DND-41 (cell line): ENCODE data around the gene C9orf78.

Experiments used
- ATAC-seq: fragments of 200-7000 bp; cut with Tn5 transposase; 3 replicates; pipeline ENCODE4 v1.9.1; 2021; ENCODE audit warnings: low read depth; ENCODE audit not compliant: insufficient read depth
- DNase-seq: peaks from one replicate; pipeline ENCODE4 v3.0.0-alpha.2; 2020
- H2AFZ ChIP-seq: 2 replicates; pipeline ENCODE4 v1.6.0; 2012; ENCODE audit warnings: low read depth, low read length
- H3K27ac ChIP-seq: 2 replicates; pipeline ENCODE4 v1.5.1; 2012; ENCODE audit warnings: low read length, inconsistent platforms
- H3K27me3 ChIP-seq: fragments of 200-600 bp; sonication (generic); 2 replicates; pipeline ENCODE4 v1.6.0; 2012; ENCODE audit warnings: low read length, mild to moderate bottlenecking, inconsistent platforms; ENCODE audit not compliant: insufficient read depth, poor library complexity
- H3K36me3 ChIP-seq: 2 replicates; pipeline ENCODE4 v1.5.1; 2012; ENCODE audit warnings: low read length, inconsistent platforms; ENCODE audit not compliant: insufficient read depth
- H3K4me1 ChIP-seq: 2 replicates; pipeline ENCODE4 v1.5.1; 2012; ENCODE audit warnings: mild to moderate bottlenecking, low read length; ENCODE audit not compliant: insufficient read depth
- H3K4me2 ChIP-seq: 2 replicates; pipeline ENCODE4 v1.6.0; 2012; ENCODE audit warnings: mild to moderate bottlenecking, moderate library complexity, low read length, inconsistent platforms; ENCODE audit not compliant: insufficient read depth
- H3K4me3 ChIP-seq, 2 experiments: fragments of 200-600 bp in 1 of 2; shearing (Covaris generic) in 1 of 2; 2 replicates each; pipeline ENCODE4 v1.5.1; 2012 to 2016; ENCODE audit warnings: inconsistent platforms in 2 of 2, low read length in 2 of 2, mild to moderate bottlenecking in 2 of 2, low read depth in 1 of 2, moderate library complexity in 1 of 2
- H3K79me2 ChIP-seq: 2 replicates; pipeline ENCODE4 v1.6.0; 2012; ENCODE audit warnings: low read length, inconsistent platforms; ENCODE audit not compliant: insufficient read depth
- H3K9ac ChIP-seq: 2 replicates; pipeline ENCODE4 v1.6.0; 2012; ENCODE audit warnings: low read depth, mild to moderate bottlenecking, inconsistent platforms, low read length, moderate library complexity
- H3K9me3 ChIP-seq: 2 replicates; pipeline ENCODE4 v1.5.1; 2012; ENCODE audit warnings: low read length, moderate library complexity, mild to moderate bottlenecking, inconsistent platforms; ENCODE audit not compliant: insufficient read depth, severe bottlenecking
- H4K20me1 ChIP-seq: 2 replicates; pipeline ENCODE4 v1.6.0; 2012; ENCODE audit warnings: low read length; ENCODE audit not compliant: insufficient read depth
- CTCF ChIP-seq: IDR thresholded peaks from 2 replicates; pipeline ENCODE4 v1.5.1; 2012; ENCODE audit warnings: borderline replicate concordance, low read length, moderate library complexity, mild to moderate bottlenecking; ENCODE audit not compliant: poor library complexity, severe bottlenecking; ENCODE audit errors: extremely low read depth
- EZH2 ChIP-seq: IDR thresholded peaks from 3 replicates; pipeline ENCODE4 v1.6.1; 2012; ENCODE audit warnings: borderline replicate concordance, low read depth, mild to moderate bottlenecking, moderate library complexity, low read length, inconsistent platforms; ENCODE audit not compliant: severe bottlenecking

The C9orf78 gene

DNA sequence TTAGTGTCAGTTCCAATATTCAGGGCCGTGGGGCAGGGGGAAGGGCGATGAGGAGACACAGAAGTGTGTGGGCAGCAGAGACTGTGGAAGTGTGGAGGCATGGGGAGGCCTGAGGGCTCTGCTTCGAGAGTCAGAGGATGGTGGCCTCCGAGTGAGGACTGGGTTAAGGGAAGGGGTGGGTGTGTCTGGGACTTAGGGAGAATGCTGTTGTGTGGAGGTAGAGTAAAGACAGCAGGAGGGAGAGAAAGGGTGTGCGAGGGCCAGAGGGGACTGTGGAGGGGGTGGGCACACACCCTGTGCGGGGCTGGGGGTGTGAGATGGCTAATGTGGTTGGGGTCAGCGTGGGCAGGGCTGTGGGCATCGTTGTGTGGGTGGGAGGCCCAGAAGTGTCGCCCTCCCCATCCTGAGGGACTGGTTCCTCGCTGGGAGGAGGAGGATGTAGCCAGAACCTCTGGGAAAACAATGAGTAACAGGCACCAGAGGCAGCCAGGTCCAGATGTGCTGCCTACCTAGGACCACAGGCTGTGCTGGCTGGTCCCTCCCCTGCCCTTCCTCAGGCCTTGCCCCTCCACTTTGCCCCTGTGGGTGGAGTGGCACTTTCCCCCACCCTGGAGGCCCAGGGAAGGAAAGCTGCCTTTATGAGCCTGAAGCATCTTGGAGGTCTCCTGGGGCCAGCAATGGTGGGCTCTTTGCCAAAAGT lies 4.4 kb upstream of the C9orf78 start:
- Histone ChIP-seq H3K79me2 (peaks cover 63% of the 10 kb centered on the region), H3K27ac (no peak overlapping the region), H3K4me2 (no peak overlapping the region), H4K20me1 (peaks cover 2% of the 10 kb centered on the region), H3K36me3 (peaks cover 17% of the 10 kb centered on the region), H3K9ac (no peak overlapping the region), H3K4me3 (no peak overlapping the region), H2AFZ (no peak overlapping the region), H3K9me3 (no peaks in the 10 kb centered on the region), H3K4me1 (peaks cover 19% of the 10 kb centered on the region), H3K27me3 (no peaks in the 10 kb centered on the region)
- TF ChIP-seq EZH2 (no peak), CTCF (no peak)
- no peak for ATAC-seq
- no peak for DNase-seq

- no peak overlapping the region for H3K9ac ChIP-seq
- H3K36me3 ChIP-seq, result peaks cover 17% of the 10 kb centered on the region
- H3K9me3 ChIP-seq, result no peaks in the 10 kb centered on the region
- H3K4me2 ChIP-seq, result no peak overlapping the region
- peaks cover 3% of the 10 kb centered on the region for H4K20me1 ChIP-seq
- no peak for ATAC-seq
- no peaks in the 10 kb centered on the region for H3K27me3 ChIP-seq
- H3K4me1 ChIP-seq, result peaks cover 25% of the 10 kb centered on the region
- no peak overlapping the region for H2AFZ ChIP-seq
- TF ChIP-seq CTCF, result no peak
- TF ChIP-seq EZH2, result no peak
- no peak overlapping the region for H3K27ac ChIP-seq
- no peak overlapping the region for H3K4me3 ChIP-seq
- H3K79me2 ChIP-seq, result peaks cover 70% of the 10 kb centered on the region
- no peak for DNase-seq
Measured at GRCh38 chr9:129838707-129839259, 3.7 kb upstream of the C9orf78 start.

- Histone ChIP-seq H3K9ac (peak overlapping the region; percentile 64), H2AFZ (no peak overlapping the region), H3K9me3 (no peaks in the 10 kb centered on the region), H3K4me3 (peak overlapping the region; percentile 66 to 91; a peak in 3 of 4 replicates), H3K27me3 (no peaks in the 10 kb centered on the region), H3K4me1 (peaks cover 31% of the 10 kb centered on the region), H3K36me3 (peaks cover 38% of the 10 kb centered on the region), H3K27ac (peak overlapping the region; percentile 66), H4K20me1 (peaks cover 9% of the 10 kb centered on the region), H3K79me2 (peaks cover 77% of the 10 kb centered on the region), H3K4me2 (peak overlapping the region; percentile 86)
- ATAC-seq, result no peak
- TF ChIP-seq CTCF (no peak), EZH2 (no peak)
- no peak for DNase-seq
Measured at GRCh38 chr9:129836311-129837007, 1.4 kb upstream of the C9orf78 start.
